ENCODE measurements around the gene TUBB2B. TPM values are rescaled to one million over a fixed set of nuclear protein-coding genes. Genes with fewer than 3 reads are reported as not detected.
"Not testable (repeated sequence)": the region's sequence is repeated elsewhere in the genome, so short reads cannot be mapped to it uniquely, and the experiment has no call there.

TUBB2B gene
- total RNA-seq, 1 donor from 2014 or later: 2.8 TPM

GRCh38 chr6:3209114-3210023, 18.1 kb downstream of the TUBB2B start:
- DNase-seq (ENCODE audit: low spot score): peak; percentile 65

GRCh38 chr6:3208775-3209113, 18.7 kb downstream of the TUBB2B start:
- no peak for DNase-seq (ENCODE audit: low spot score)

DNA sequence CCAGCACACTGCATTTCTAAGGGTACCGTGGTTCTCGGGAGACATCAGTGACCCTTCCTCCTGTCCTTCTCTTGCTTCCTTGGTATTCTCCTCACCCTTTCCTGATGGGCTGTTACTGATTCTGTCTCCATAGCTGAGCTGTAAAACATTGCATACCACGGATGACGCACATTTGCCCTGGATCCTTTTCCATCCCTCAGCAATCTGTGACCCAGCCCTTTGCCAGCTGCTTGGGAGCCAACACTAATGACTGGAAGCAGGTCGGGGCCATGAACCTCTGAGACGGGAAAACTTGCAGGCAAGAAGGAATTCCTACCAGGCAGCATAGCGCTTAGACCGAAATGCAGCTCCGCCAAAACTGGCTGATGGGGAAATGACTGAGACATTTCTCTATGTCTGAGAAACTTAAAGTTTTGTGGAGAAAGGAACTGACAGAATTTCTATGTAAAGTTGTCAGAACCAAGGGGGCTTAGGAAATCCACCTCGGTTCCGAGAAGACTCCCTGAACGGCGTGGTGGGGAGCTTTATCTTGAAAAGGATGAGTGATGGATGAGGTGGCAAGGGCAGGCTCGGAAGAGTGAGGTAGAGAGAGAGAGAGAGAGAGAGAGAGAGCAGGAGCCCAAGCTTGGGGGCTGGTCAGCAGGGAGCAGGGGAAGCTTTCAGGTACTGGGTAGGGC, 19.2 kb downstream of the TUBB2B start:
- DNase-seq (ENCODE audit: low spot score): no peak

- DNase-seq (ENCODE audit: low spot score): no peak
Observed at GRCh38 chr6:3206339-3207015, 21.0 kb downstream of the TUBB2B start.

DNA sequence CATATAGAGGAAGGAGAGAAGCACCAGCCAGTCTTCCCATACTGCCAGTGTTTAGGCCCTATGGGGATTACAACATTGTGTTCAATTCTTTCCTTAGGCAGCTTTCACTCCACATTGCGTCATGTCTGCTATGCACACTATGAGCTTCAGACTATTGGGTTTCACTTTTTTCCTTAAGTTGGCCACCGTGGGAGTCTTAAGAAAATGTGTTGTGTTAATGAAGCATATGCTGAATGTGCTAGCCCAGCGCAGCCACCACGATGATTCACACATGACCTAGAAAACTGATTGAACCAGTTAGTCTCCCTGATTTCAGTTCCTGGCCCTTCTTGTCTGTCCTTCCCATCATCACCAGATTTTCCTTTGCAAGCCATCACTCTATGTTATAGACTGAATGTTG, 21.5 kb downstream of the TUBB2B start:
- no peak for DNase-seq (ENCODE audit: low spot score)

DNA sequence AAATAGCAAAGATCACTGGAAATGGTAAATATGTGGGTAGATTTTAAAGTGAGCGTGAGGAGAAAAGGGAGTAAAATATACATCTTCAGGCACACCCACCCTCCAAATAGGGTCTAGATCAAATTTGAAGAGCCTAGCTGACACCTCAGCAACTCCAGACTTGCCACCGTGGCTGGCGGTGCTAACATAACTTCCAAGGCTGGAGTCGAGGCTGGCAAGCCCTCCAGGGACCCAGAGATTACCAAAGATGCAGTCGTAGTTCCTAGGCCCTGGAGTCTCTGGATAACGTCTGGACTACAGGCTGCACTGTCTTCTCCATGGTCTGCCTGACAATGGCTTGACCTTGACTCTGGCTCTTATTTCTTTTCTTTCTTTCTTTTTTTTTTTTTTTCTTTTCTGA, 22.5 kb downstream of the TUBB2B start:
- DNase-seq (ENCODE audit: low spot score): no peak

DNA sequence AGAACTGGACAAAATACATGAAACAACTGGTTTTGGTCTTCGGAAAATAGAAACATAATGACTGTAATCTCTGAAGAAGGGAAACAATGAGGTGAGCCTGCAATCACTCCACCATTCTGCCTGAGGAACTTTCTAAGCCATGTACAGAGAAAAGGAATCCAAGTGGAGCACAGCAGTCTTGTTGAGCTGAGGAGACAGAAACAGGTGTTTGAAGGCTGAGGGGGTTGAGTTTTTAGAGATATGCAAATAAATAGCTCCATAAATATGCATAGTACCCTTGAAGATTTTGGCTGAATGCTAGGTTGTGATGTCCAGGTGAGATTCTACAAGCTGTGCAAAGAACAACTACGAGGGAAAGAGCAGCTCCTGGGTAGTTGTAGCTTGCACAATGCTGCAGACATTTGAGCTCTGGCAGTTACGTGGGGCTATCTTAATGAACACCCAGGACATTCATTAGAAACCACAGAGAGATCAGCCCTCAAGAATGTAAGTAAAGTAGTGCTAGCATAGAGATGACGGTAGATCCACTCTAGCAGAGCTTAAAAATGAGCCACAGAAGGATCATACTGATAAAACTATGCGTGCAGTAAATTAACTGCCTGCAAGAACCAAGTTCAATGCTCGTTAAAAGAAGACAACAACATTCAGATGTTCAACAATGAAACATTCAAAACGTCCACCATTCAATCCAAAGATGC, 24.3 kb downstream of the TUBB2B start:
- no peak for DNase-seq (ENCODE audit: low spot score)

GRCh38 chr6:3201388-3201787, 26.1 kb downstream of the TUBB2B start:
- DNase-seq (ENCODE audit: low spot score): no peak

DNA sequence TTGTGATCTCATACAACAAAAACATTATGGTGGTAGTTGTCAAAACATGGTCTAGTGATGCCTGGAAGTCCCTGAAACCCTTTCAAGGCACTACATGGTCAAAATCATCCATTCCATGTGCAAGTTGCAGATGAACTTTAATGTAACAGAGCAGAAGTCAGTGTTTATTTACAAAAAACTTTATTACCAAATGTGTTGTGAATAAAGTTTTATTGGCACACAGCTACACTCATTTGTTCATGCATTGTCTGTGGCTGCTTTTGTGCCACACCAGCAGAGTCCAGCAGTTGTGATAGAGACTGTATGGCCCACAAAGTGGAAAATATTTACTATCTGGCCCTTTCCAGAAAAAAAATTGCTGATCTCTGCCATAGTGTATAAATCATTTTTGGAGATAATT, 26.8 kb downstream of the TUBB2B start:
- DNase-seq (ENCODE audit: low spot score): no peak

GRCh38 chr6:3199382-3199781, 28.1 kb downstream of the TUBB2B start:
- no peak for DNase-seq (ENCODE audit: low spot score)

- DNase-seq (ENCODE audit: low spot score): not testable (repeated sequence)
Observed at GRCh38 chr6:3197734-3198133, 29.7 kb downstream of the TUBB2B start.

- DNase-seq (ENCODE audit: low spot score): no peak
Observed at GRCh38 chr6:3196770-3197169, 30.7 kb downstream of the TUBB2B start.

DNA sequence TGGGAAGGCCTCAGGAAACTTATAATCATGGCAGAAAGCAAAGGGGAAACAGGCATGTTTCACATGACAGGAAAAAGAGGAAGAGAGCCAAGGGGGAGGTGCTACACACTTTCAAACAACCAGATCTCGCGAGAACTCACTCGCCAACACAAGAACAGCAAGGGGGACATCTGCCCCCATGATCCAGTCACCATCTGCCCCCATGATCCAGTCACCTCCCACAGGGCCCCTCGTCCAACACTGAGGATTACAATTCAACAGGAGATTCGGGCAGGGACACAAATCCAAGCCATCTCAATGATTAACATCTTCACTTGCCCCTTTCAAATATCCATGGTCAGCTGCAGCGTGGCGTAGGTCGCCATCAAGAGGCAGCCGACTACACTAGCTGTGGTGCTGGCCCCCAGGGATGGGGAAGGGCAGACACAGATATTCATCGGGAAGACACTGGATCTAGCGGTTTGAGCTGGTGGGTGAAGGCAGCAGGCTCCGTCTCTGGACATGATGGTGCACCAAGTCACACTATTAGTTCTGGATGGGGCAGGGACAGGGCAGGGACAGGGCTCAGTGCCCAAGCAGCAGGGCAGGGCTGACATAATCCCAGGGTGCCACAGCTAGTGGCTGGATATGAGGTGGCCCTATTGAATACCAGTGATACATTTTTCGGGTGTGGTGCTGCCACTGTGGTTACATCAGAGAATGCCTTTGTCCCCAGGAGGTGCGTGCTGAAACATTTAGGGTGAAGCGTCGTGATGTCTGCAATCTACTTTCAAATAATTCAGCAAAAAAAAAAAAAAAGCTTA, 31.6 kb downstream of the TUBB2B start:
- no peak for DNase-seq (ENCODE audit: low spot score)

DNA sequence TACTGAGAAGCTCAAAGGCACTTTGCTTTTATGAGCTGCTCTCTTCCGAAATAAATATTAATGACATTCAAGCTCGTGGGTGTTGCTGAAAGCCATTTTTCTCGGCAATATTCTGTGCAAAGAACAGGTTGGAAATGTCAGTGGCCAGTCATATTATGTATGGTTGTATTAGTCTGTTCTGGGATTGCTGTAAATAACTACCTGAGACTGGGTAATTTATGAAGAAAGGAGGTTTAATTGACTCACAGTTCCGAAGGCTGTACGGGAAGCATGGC, 32.1 kb downstream of the TUBB2B start:
- no peak for DNase-seq (ENCODE audit: low spot score)

DNA sequence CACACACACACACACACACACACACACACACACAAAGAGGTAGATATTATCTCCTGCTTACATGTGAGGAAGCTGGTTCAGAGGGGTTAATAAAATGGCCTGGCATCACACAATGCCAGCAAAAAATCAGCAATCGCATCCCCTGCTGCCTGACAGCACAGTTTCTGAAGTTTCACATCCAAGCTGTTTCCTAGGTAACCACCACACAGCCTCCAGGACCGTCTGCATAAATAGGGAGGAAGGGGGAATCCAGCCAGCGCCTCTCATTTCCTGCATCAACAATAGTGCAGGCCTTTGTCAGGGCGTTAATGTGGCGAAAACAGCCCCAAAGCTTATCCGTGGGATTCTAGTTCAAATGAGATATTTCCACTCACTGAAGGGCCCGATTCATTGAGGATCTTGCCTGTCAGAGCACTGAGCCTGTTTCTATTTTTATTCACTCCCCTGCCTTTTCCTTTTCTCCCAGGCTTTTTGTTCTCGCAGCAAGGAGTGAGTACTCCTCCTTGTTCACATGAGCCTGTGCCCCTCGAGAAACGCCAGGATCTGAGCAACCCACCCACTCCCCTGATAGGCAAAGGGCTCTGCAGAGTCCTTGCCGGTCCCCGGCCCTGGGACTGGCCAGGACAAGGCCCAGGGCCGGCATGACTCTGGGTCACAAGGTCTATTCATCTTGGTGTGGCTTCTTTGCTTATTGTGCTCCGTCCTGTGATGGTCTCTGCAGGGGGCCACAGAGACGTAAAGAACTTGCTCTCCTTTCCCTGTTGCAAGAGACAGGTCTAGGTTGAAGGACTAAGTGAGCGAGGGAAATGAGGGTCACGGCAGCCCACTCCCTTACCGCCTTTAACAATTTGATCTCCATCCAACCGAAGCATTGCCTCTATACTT, 32.7 kb downstream of the TUBB2B start:
- no peak for DNase-seq (ENCODE audit: low spot score)

- no peak for DNase-seq (ENCODE audit: low spot score)
Observed at GRCh38 chr6:3193102-3193849, 34.2 kb downstream of the TUBB2B start.

- DNase-seq (ENCODE audit: low spot score): no peak
Observed at GRCh38 chr6:3190779-3191178, 36.7 kb downstream of the TUBB2B start.

GRCh38 chr6:3190056-3190455, 37.4 kb downstream of the TUBB2B start:
- DNase-seq (ENCODE audit: low spot score): no peak

GRCh38 chr6:3189192-3189591, 38.3 kb downstream of the TUBB2B start:
- not testable (repeated sequence) for DNase-seq (ENCODE audit: low spot score)

DNA sequence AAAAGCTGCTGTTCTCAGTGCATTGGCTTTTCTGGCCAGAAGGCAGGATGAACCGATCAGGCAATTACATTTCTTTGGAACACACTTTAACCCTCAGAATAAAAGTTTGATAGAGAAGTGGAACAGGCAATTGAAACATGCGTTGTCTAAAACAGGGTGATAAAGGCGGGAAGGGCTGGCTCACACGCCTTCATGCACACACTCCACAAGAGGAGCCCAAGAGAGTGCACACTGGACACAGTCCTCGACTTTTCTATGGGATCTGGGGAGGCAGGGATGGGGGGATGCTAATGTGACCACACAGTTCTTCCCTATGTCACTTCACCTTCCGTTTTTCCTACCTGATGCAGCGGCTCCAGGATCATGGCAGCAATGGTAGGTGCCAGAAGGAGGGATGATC, 39.2 kb downstream of the TUBB2B start:
- no peak for DNase-seq (ENCODE audit: low spot score)
